Uterus (tissue), 4 donors: ENCODE results near the gene CDK6. TPM values are rescaled to one million over a fixed set of nuclear protein-coding genes. Genes with fewer than 3 reads are reported as not detected.

Experiments
- DNase-seq, 2 donors: peaks; one replicate each; pipeline ENCODE4 v3.0.0-alpha.2; 2019 to 2020
- H3K27ac ChIP-seq, 2 donors: fragments of 200-600 bp; sonication (generic); 1 replicate in 1 of 2; 2 replicates in 1 of 2; pipeline ENCODE4 v1.5.1; 2016 to 2018
- H3K27me3 ChIP-seq, 2 donors: fragments of 200-600 bp; sonication (generic); one replicate each; pipeline ENCODE4 v1.5.1; 2018 to 2019; ENCODE audit warnings: control low read depth in 1 of 2
- H3K36me3 ChIP-seq, 2 donors: fragments of 200-600 bp; sonication (generic); one replicate each; pipeline ENCODE4 v1.5.1; 2019; ENCODE audit warnings: control low read depth in 1 of 2
- H3K4me1 ChIP-seq, 2 donors: fragments of 200-600 bp; sonication (generic); one replicate each; pipeline ENCODE4 v1.5.1; 2018 to 2019; ENCODE audit warnings: control low read depth in 1 of 2
- H3K4me3 ChIP-seq, 2 donors: fragments of 200-600 bp; sonication (generic); 1 replicate in 1 of 2; 2 replicates in 1 of 2; pipeline ENCODE4 v1.5.1; 2018 to 2019; ENCODE audit warnings: mild to moderate bottlenecking in 1 of 2
- H3K9me3 ChIP-seq, 2 donors: fragments of 200-600 bp; sonication (generic); one replicate each; pipeline ENCODE4 v1.5.1; 2019; ENCODE audit warnings: control low read depth in 1 of 2
- POLR2A ChIP-seq, 2 donors: fragments of 450-650 bp; IDR thresholded peaks; one replicate each; pipeline ENCODE4 v1.6.1; 2016; ENCODE audit warnings: antibody characterized with exemption in 2 of 2, mild to moderate bottlenecking in 1 of 2, moderate library complexity in 1 of 2
- intact Hi-C: fragments of 100-400 bp; cut with DNase I; formaldehyde crosslinking; loops from one replicate; pipeline ENCODE4 v1.15.1; 2023; ENCODE audit warnings: low total_unique reads
- total RNA-seq, 4 donors: library from RNA; depleted of rRNA in 3 of 4; stranded (reverse); fragments of >200 nt in 3 of 4; gene quantifications; one replicate each; pipeline versions ENCODE4 v1.1.0 to v1.2.4, GENCODE V29; 2014 to 2023
- TF ChIP-seq, protein P1 (sequence below), 4 experiments: fragments of 200-600 bp in 2 of 4; fragments of 450-650 bp in 2 of 4; sonication (generic) in 2 of 4; IDR thresholded peaks; one replicate each; pipeline ENCODE4 v1.5.1; 2016 to 2019; ENCODE audit warnings: antibody characterized with exemption in 4 of 4, mild to moderate bottlenecking in 2 of 4, moderate library complexity in 1 of 4
- donor health status: DM: yes; HTN: yes; CAD: no.

CDK6 gene
- total RNA-seq, 4 donors from 2014 or later: 5.9 to 117 (median 15.2) TPM

DNA sequence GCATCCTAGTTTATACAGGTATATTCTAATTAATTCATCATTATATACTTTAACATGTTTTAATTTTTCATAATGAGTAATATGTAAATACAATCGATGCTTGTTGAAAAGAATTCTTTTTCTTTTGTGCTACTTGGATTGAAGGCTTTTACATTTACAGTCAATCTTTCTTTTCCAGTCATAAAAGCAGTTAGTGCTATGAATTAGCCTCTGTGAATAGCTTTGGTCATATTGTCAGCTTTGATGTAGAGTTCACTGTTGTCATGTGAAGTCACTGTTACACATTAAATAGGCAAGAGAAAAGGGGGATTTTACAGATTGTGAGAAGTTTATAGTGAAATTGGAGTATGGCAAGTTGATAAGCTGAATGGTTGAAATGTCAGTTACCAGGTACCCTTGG lies 142.9 kb downstream of the CDK6 start:
- H3K27me3 ChIP-seq: no peaks in the 10 kb centered on the region
- no peak for DNase-seq
- TF ChIP-seq, protein P1, sequence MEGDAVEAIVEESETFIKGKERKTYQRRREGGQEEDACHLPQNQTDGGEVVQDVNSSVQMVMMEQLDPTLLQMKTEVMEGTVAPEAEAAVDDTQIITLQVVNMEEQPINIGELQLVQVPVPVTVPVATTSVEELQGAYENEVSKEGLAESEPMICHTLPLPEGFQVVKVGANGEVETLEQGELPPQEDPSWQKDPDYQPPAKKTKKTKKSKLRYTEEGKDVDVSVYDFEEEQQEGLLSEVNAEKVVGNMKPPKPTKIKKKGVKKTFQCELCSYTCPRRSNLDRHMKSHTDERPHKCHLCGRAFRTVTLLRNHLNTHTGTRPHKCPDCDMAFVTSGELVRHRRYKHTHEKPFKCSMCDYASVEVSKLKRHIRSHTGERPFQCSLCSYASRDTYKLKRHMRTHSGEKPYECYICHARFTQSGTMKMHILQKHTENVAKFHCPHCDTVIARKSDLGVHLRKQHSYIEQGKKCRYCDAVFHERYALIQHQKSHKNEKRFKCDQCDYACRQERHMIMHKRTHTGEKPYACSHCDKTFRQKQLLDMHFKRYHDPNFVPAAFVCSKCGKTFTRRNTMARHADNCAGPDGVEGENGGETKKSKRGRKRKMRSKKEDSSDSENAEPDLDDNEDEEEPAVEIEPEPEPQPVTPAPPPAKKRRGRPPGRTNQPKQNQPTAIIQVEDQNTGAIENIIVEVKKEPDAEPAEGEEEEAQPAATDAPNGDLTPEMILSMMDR (IDR thresholded peaks at IDR 0.05): no peak
- TF ChIP-seq POLR2A (IDR thresholded peaks at IDR 0.05): no peak
- H3K4me1 ChIP-seq: no peaks in the 10 kb centered on the region
- no peaks in the 10 kb centered on the region for H3K36me3 ChIP-seq
- H3K9me3 ChIP-seq: no peaks in the 10 kb centered on the region
- no peak overlapping the region for H3K4me3 ChIP-seq
- no peak overlapping the region for H3K27ac ChIP-seq
- intact Hi-C loops: no loop called here

DNA sequence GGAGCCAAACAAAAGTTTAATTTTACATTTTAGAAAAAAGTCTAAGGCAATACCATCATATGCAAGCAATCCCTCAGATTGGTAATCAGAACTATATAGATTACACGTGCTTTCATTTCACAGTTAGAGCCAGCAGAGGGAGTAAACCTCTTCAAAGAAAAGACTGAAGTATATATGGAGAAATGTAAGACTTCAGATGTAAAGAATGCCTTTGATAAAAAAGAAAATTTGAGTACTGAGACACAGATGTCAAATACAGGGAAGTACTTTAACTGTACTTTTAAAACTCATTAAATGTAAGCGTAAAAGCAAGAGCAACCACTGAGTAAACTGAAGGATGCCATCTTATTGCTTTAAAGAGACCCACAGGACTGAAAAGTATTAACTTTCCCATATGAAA lies 144.8 kb downstream of the CDK6 start:
- H3K9me3 ChIP-seq: no peaks in the 10 kb centered on the region
- DNase-seq: no peak
- H3K4me3 ChIP-seq: no peak overlapping the region
- intact Hi-C loops: no loop called here
- no peaks in the 10 kb centered on the region for H3K27me3 ChIP-seq
- H3K36me3 ChIP-seq: no peaks in the 10 kb centered on the region
- H3K27ac ChIP-seq: no peak overlapping the region
- H3K4me1 ChIP-seq: no peaks in the 10 kb centered on the region
- TF ChIP-seq POLR2A (IDR thresholded peaks at IDR 0.05): no peak
- TF ChIP-seq, protein P1 (IDR thresholded peaks at IDR 0.05): peak; percentile 5 to 36 (median 24)

DNA sequence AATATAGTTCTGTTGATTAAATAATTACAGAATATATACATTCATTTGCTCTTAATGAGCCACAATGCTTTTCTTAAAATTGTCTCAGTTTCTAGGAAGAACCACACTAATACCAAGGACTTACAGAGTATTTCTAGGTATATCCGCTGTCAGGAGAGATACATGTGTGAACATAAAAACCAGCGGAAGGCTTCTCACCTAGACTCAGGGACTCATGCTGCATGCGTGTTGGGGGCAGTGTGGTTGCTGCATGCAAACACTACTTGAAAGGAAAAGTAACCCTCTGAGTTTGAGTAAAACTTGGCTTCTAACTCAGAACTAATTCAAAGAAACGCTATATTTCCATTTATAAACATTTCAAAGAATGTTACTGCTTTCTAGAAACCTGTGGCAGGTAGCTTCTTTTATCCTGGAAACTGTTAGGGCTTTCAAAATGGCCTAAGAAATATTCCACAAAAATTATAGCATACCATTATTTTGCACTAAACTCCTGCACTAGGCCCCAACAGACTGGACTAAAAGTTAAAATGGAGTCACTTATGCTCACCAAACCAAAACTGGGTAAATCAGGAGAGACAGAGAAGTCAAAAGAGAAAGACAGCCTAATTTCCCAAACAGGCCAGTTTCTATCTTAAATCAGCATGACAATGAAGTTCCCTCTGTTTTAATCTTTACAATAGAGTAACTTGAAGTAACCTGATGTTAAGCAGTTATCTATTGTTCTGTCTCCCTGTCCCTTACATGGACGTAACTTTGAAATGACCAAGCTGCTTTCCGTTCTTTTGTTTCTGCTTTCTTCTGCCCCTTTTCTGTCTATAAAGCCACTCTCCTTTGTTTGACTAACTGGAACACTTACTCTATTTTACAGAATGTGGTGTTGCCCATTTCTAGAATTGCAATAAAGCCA lies 151.0 kb downstream of the CDK6 start:
- Histone ChIP-seq H3K36me3 (no peaks in the 10 kb centered on the region), H3K27me3 (no peaks in the 10 kb centered on the region), H3K4me1 (no peaks in the 10 kb centered on the region), H3K27ac (no peak overlapping the region), H3K9me3 (no peaks in the 10 kb centered on the region), H3K4me3 (no peak overlapping the region)
- DNase-seq: no peak
- no peak for TF ChIP-seq POLR2A (IDR thresholded peaks at IDR 0.05)
- TF ChIP-seq, protein P1 (IDR thresholded peaks at IDR 0.05): no peak
- intact Hi-C loops: no loop called here

DNA sequence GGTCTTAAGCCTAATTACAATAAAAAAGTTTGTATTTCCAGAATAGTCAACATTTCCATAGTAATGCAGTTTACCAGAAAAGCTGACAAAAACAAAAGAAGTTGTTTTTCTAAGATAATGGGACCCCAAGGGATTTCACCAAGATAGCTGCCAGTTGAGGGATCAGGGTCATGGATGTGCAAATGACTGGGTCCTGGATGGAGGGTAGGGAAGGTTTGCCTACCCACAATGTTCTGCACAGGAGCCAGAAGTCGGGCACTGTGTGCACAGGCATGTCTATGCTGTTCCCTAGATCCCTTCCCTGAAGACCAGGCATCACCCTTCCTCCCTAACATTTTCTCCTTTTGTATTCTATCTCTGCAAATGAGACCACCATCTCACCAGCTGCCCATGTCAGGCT lies 152.1 kb downstream of the CDK6 start:
- Histone ChIP-seq H3K4me1 (no peaks in the 10 kb centered on the region), H3K27ac (no peak overlapping the region)

More for the DNA sequence above, 152.1 kb downstream of the CDK6 start:
- Histone ChIP-seq H3K27me3 (no peaks in the 10 kb centered on the region), H3K36me3 (no peaks in the 10 kb centered on the region), H3K4me3 (no peak overlapping the region), H3K9me3 (no peaks in the 10 kb centered on the region)
- no peak for DNase-seq
- TF ChIP-seq POLR2A (IDR thresholded peaks at IDR 0.05): no peak
- TF ChIP-seq, protein P1 (IDR thresholded peaks at IDR 0.05): no peak
- intact Hi-C loops: no loop called here
